ENCODE results near the gene GSK3A. TPM values are rescaled to one million over a fixed set of nuclear protein-coding genes. Genes with fewer than 3 reads are reported as not detected.

GSK3A gene
- total RNA-seq: 49.8 TPM

- DNase-seq (ENCODE audit: low spot score): peak; percentile 99
These were observed at the start of gene GSK3A for GRCh38 chr19:42242512-42243409. TSS of gene GSK3A (minus strand) at chr19:42242602. CDS start at chr19:42242465, 137 bp downstream.

- peak; percentile 60 for DNase-seq (ENCODE audit: low spot score)
These were observed 49.0 kb upstream of the GSK3A start for GRCh38 chr19:42291435-42291810.

GRCh38 chr19:42290523-42291434, 48.4 kb upstream of the GSK3A start:
- DNase-seq (ENCODE audit: low spot score): no peak

- DNase-seq (ENCODE audit: low spot score): no peak
These were observed 47.7 kb upstream of the GSK3A start for GRCh38 chr19:42290136-42290522.

- no peak for DNase-seq (ENCODE audit: low spot score)
These were observed 47.2 kb upstream of the GSK3A start for GRCh38 chr19:42289556-42290041.

GRCh38 chr19:42288881-42289555, 46.6 kb upstream of the GSK3A start:
- DNase-seq (ENCODE audit: low spot score): no peak

GRCh38 chr19:42288387-42288786, 46.0 kb upstream of the GSK3A start:
- DNase-seq (ENCODE audit: low spot score): no peak

GRCh38 chr19:42287827-42288107, 45.4 kb upstream of the GSK3A start:
- no peak for DNase-seq (ENCODE audit: low spot score)

GRCh38 chr19:42287017-42287826, 44.8 kb upstream of the GSK3A start:
- DNase-seq (ENCODE audit: low spot score): no peak

GRCh38 chr19:42286349-42287016, 44.1 kb upstream of the GSK3A start:
- no peak for DNase-seq (ENCODE audit: low spot score)

GRCh38 chr19:42285988-42286348, 43.6 kb upstream of the GSK3A start:
- DNase-seq (ENCODE audit: low spot score): no peak

- DNase-seq (ENCODE audit: low spot score): no peak
These were observed 43.1 kb upstream of the GSK3A start for GRCh38 chr19:42285541-42285941.

- no peak for DNase-seq (ENCODE audit: low spot score)
These were observed 42.4 kb upstream of the GSK3A start for GRCh38 chr19:42284591-42285341.

GRCh38 chr19:42284066-42284501, 41.7 kb upstream of the GSK3A start:
- peak; percentile 74 for DNase-seq (ENCODE audit: low spot score)

GRCh38 chr19:42283188-42284065, 41.0 kb upstream of the GSK3A start:
- peak; percentile 95 for DNase-seq (ENCODE audit: low spot score)

- DNase-seq (ENCODE audit: low spot score): no peak
These were observed 40.4 kb upstream of the GSK3A start for GRCh38 chr19:42282819-42283187.

- no peak for DNase-seq (ENCODE audit: low spot score)
These were observed 39.7 kb upstream of the GSK3A start for GRCh38 chr19:42281827-42282762.
